ENCODE results near the gene DIAPH3.

The DIAPH3 gene

GRCh38 chr13:59835569-59835968 is 328.2 kb downstream of the DIAPH3 start:
- Histone ChIP-seq H3K27ac (no peak overlapping the region), H4K20me1 (no peaks in the 10 kb centered on the region), H3K36me3 (no peaks in the 10 kb centered on the region), H3K4me2 (no peak overlapping the region), H3K9ac (no peak overlapping the region), H3K4me3 (no peak overlapping the region), H3K4me1 (no peaks in the 10 kb centered on the region), H3K27me3 (no peaks in the 10 kb centered on the region), H3K9me3 (no peaks in the 10 kb centered on the region)
- no peak for TF ChIP-seq Cebpa-rat (IDR thresholded peaks at IDR 0.05)

GRCh38 chr13:59834801-59835200 is 328.9 kb downstream of the DIAPH3 start:
- no peak for TF ChIP-seq Cebpa-rat (IDR thresholded peaks at IDR 0.05)
- Histone ChIP-seq H3K4me3 (no peak overlapping the region), H3K4me2 (no peak overlapping the region), H4K20me1 (no peaks in the 10 kb centered on the region), H3K27ac (no peak overlapping the region), H3K27me3 (no peaks in the 10 kb centered on the region), H3K4me1 (no peaks in the 10 kb centered on the region), H3K9ac (no peak overlapping the region), H3K9me3 (no peaks in the 10 kb centered on the region), H3K36me3 (no peaks in the 10 kb centered on the region)

- H3K27me3 ChIP-seq: no peaks in the 10 kb centered on the region
- no peak overlapping the region for H3K4me2 ChIP-seq
- no peaks in the 10 kb centered on the region for H3K36me3 ChIP-seq
- H3K4me3 ChIP-seq: no peak overlapping the region
- no peaks in the 10 kb centered on the region for H3K4me1 ChIP-seq
- H4K20me1 ChIP-seq: no peaks in the 10 kb centered on the region
- H3K27ac ChIP-seq: no peak overlapping the region
- no peak overlapping the region for H3K9ac ChIP-seq
- no peak for TF ChIP-seq Cebpa-rat (IDR thresholded peaks at IDR 0.05)
- H3K9me3 ChIP-seq: no peaks in the 10 kb centered on the region
Measured at GRCh38 chr13:59829690-59830089, 334.0 kb downstream of the DIAPH3 start.

- no peak overlapping the region for H3K9ac ChIP-seq
- no peaks in the 10 kb centered on the region for H4K20me1 ChIP-seq
- no peaks in the 10 kb centered on the region for H3K4me1 ChIP-seq
- no peaks in the 10 kb centered on the region for H3K9me3 ChIP-seq
- no peaks in the 10 kb centered on the region for H3K27me3 ChIP-seq
- no peak overlapping the region for H3K27ac ChIP-seq
- no peak overlapping the region for H3K4me2 ChIP-seq
- H3K4me3 ChIP-seq: no peak overlapping the region
- TF ChIP-seq Cebpa-rat (IDR thresholded peaks at IDR 0.05): no peak
- H3K36me3 ChIP-seq: no peaks in the 10 kb centered on the region
Measured at GRCh38 chr13:59823486-59823885, 340.2 kb downstream of the DIAPH3 start.

- no peaks in the 10 kb centered on the region for H3K4me1 ChIP-seq
- no peak overlapping the region for H3K9ac ChIP-seq
- no peak overlapping the region for H3K27ac ChIP-seq
- H3K27me3 ChIP-seq: no peaks in the 10 kb centered on the region
- no peaks in the 10 kb centered on the region for H3K36me3 ChIP-seq
- H3K9me3 ChIP-seq: no peaks in the 10 kb centered on the region
- H3K4me3 ChIP-seq: no peak overlapping the region
- TF ChIP-seq Cebpa-rat (IDR thresholded peaks at IDR 0.05): no peak
- H3K4me2 ChIP-seq: no peak overlapping the region
- H4K20me1 ChIP-seq: no peaks in the 10 kb centered on the region
Measured at GRCh38 chr13:59809564-59809963, 354.2 kb downstream of the DIAPH3 start.

GRCh38 chr13:59806801-59807200 is 356.9 kb downstream of the DIAPH3 start:
- Histone ChIP-seq H3K4me3 (no peak overlapping the region), H3K4me1 (no peaks in the 10 kb centered on the region), H3K27ac (no peak overlapping the region), H3K27me3 (no peaks in the 10 kb centered on the region), H3K9ac (no peak overlapping the region), H4K20me1 (no peaks in the 10 kb centered on the region), H3K9me3 (no peaks in the 10 kb centered on the region), H3K36me3 (no peaks in the 10 kb centered on the region), H3K4me2 (no peak overlapping the region)
- no peak for TF ChIP-seq Cebpa-rat (IDR thresholded peaks at IDR 0.05)

- Histone ChIP-seq H3K9me3 (no peaks in the 10 kb centered on the region), H3K27ac (no peak overlapping the region), H3K36me3 (no peaks in the 10 kb centered on the region), H3K4me3 (no peak overlapping the region), H3K9ac (no peak overlapping the region), H4K20me1 (no peaks in the 10 kb centered on the region), H3K4me1 (no peaks in the 10 kb centered on the region), H3K4me2 (no peak overlapping the region), H3K27me3 (no peaks in the 10 kb centered on the region)
- no peak for TF ChIP-seq Cebpa-rat (IDR thresholded peaks at IDR 0.05)
Measured at GRCh38 chr13:59801107-59801880, 362.4 kb downstream of the DIAPH3 start.

- Histone ChIP-seq H3K4me3 (no peak overlapping the region), H3K4me2 (no peak overlapping the region), H3K36me3 (no peaks in the 10 kb centered on the region), H3K27me3 (no peaks in the 10 kb centered on the region), H4K20me1 (no peaks in the 10 kb centered on the region), H3K9ac (no peak overlapping the region), H3K27ac (no peak overlapping the region), H3K4me1 (no peaks in the 10 kb centered on the region), H3K9me3 (no peaks in the 10 kb centered on the region)
- no peak for TF ChIP-seq Cebpa-rat (IDR thresholded peaks at IDR 0.05)
Measured at GRCh38 chr13:59793107-59793506, 370.6 kb downstream of the DIAPH3 start.

- no peak overlapping the region for H3K9ac ChIP-seq
- TF ChIP-seq Cebpa-rat (IDR thresholded peaks at IDR 0.05): no peak
Measured at GRCh38 chr13:59790626-59791025, 373.1 kb downstream of the DIAPH3 start.

GRCh38 chr13:59789558-59789957 is 374.2 kb downstream of the DIAPH3 start:
- Histone ChIP-seq H3K36me3 (no peaks in the 10 kb centered on the region), H4K20me1 (no peaks in the 10 kb centered on the region), H3K27ac (no peak overlapping the region), H3K4me1 (no peaks in the 10 kb centered on the region), H3K4me2 (no peak overlapping the region), H3K9ac (no peak overlapping the region), H3K27me3 (no peaks in the 10 kb centered on the region), H3K4me3 (no peak overlapping the region), H3K9me3 (no peaks in the 10 kb centered on the region)
- no peak for TF ChIP-seq Cebpa-rat (IDR thresholded peaks at IDR 0.05)

More at GRCh38 chr13:59790626-59791025, 373.1 kb downstream of the DIAPH3 start:
- no peaks in the 10 kb centered on the region for H3K4me1 ChIP-seq
- H4K20me1 ChIP-seq: no peaks in the 10 kb centered on the region
- no peak overlapping the region for H3K4me2 ChIP-seq
- no peak overlapping the region for H3K27ac ChIP-seq
- H3K36me3 ChIP-seq: no peaks in the 10 kb centered on the region
- H3K9me3 ChIP-seq: no peaks in the 10 kb centered on the region
- H3K4me3 ChIP-seq: no peak overlapping the region
- no peaks in the 10 kb centered on the region for H3K27me3 ChIP-seq

- no peak overlapping the region for H3K27ac ChIP-seq
- no peaks in the 10 kb centered on the region for H3K36me3 ChIP-seq
- no peak for TF ChIP-seq Cebpa-rat (IDR thresholded peaks at IDR 0.05)
- H3K4me2 ChIP-seq: no peak overlapping the region
- H3K4me3 ChIP-seq: no peak overlapping the region
- H4K20me1 ChIP-seq: no peaks in the 10 kb centered on the region
- H3K4me1 ChIP-seq: no peaks in the 10 kb centered on the region
- no peak overlapping the region for H3K9ac ChIP-seq
- H3K9me3 ChIP-seq: no peaks in the 10 kb centered on the region
- no peaks in the 10 kb centered on the region for H3K27me3 ChIP-seq
Measured at GRCh38 chr13:59787679-59788078, 376.0 kb downstream of the DIAPH3 start.
